SH-SY5Y (cell line): Measurements from ENCODE around the gene CBFA2T3.

ENCODE experiments used
- GATA2 ChIP-seq: IDR thresholded peaks from 2 replicates; pipeline ENCODE4 v1.6.1; 2011; ENCODE audit warnings: mild to moderate bottlenecking, low read depth, low read length
- GATA3 ChIP-seq: IDR thresholded peaks from 2 replicates; pipeline ENCODE4 v1.6.1; 2011; ENCODE audit warnings: low read depth, mild to moderate bottlenecking, low read length, moderate library complexity

- TF ChIP-seq GATA2 = no peak
- TF ChIP-seq GATA3 = no peak
These were observed 98.7 kb downstream of the CBFA2T3 start for GRCh38 chr16:88878356-88878755.
